ENCODE data around the gene DNAH11. TPM values are rescaled to one million over a fixed set of nuclear protein-coding genes. Genes with fewer than 3 reads are reported as not detected.
"Not testable (repeated sequence)": the region's sequence is repeated elsewhere in the genome, so short reads cannot be mapped to it uniquely, and the experiment has no call there.

DNAH11 gene
- total RNA-seq, 1 experiment from 2014 or later: 1.6 TPM

DNA sequence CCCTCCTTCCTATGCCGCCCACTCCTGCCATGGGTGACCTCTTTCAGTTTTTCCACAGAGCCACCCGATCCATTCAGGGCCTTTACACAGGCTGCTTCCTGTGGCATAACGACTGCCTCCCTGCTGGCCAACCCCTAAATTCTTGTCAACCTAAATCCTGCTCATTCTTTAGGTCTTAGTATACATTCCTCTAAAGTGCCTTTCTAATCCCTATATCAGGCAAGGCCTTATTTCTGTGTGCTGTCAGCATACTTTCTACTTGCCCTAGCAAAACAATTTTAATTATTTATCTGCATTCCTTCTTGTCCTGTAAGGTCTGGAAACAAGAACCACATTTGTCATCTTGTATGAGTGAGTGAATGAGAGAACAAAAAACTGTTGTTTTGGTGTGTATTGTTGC lies 132.4 kb downstream of the DNAH11 start:
- Histone ChIP-seq H3K4me2 (ENCODE audit: low read length) (no peak overlapping the region), H2AFZ (ENCODE audit: low read length) (no peak overlapping the region), H3K4me3 (ENCODE audit: low read length) (no peak overlapping the region), H3F3A (ENCODE audit: low read length, unreplicated experiment) (no peaks in the 10 kb centered on the region), H3K9me2 (replicated peaks; ENCODE audit: low read length) (no peaks in the 10 kb centered on the region), H3K9me3 (ENCODE audit: low read length) (0 out of 2 replicates have a peak, but pooled peaks cover 8% of the 10 kb centered on the region), H3K4me1 (ENCODE audit: insufficient read depth, low read length) (no peaks in the 10 kb centered on the region), H3K79me2 (ENCODE audit: low read length) (no peaks in the 10 kb centered on the region), H3K9ac (ENCODE audit: low read length) (no peak overlapping the region), H3K27me3 (ENCODE audit: low read length) (0 out of 2 replicates have a peak, but pooled peaks cover 3% of the 10 kb centered on the region), H3K27ac (ENCODE audit: low read length) (no peak overlapping the region), H3K36me3 (ENCODE audit: low read depth, low read length) (no peaks in the 10 kb centered on the region), H4K20me1 (ENCODE audit: low read length) (no peaks in the 10 kb centered on the region)
- CTCF ChIA-PET: no interaction called here
- intact Hi-C loops (cut with micrococcal nuclease): no loop called here
- TF ChIP-seq, protein P1, sequence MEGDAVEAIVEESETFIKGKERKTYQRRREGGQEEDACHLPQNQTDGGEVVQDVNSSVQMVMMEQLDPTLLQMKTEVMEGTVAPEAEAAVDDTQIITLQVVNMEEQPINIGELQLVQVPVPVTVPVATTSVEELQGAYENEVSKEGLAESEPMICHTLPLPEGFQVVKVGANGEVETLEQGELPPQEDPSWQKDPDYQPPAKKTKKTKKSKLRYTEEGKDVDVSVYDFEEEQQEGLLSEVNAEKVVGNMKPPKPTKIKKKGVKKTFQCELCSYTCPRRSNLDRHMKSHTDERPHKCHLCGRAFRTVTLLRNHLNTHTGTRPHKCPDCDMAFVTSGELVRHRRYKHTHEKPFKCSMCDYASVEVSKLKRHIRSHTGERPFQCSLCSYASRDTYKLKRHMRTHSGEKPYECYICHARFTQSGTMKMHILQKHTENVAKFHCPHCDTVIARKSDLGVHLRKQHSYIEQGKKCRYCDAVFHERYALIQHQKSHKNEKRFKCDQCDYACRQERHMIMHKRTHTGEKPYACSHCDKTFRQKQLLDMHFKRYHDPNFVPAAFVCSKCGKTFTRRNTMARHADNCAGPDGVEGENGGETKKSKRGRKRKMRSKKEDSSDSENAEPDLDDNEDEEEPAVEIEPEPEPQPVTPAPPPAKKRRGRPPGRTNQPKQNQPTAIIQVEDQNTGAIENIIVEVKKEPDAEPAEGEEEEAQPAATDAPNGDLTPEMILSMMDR (conservative IDR thresholded peaks at IDR 0.05; ENCODE audit: low read depth, low read length): no peak
- TF ChIP-seq EZH2phosphoT487 (IDR thresholded peaks at IDR 0.05; ENCODE audit: borderline replicate concordance, low read length): no peak
- DNase-seq (no peak), ATAC-seq (no peak)
- no TSS peak for BruUV-seq (replicated peaks)
- POLR2A ChIA-PET (ENCODE audit: unreplicated experiment): no interaction called here

DNA sequence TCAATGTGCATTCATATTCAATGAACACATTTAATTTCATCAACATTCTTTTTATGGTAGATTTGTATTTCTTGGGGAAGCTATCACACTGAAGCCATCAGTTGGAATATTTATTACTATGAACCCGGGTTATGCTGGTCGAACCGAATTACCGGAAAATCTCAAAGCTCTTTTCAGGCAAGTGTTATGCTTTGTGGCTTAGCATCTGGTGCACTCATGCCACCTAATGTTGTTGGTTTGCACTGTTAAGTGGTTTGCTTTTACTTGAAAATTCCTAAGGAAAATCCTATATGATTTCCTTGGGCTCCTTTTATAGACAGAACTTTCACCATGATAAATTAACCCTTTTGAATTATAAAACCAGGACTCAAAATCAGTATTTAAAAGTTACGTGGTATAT lies 147.9 kb downstream of the DNAH11 start:
- POLR2A ChIA-PET (ENCODE audit: unreplicated experiment): interaction anchor here (0.6 kb wide), 1 partner anchor 104 kb away, joined by 7 read pairs; no protein-coding TSS in a partner anchor
- ATAC-seq: no peak
- TF ChIP-seq, protein P1 (conservative IDR thresholded peaks at IDR 0.05; ENCODE audit: low read depth, low read length): 0 out of 2 replicates have a peak, but pooled peaks have one; percentile 16
- TF ChIP-seq EZH2phosphoT487 (IDR thresholded peaks at IDR 0.05; ENCODE audit: borderline replicate concordance, low read length): no peak

DNA sequence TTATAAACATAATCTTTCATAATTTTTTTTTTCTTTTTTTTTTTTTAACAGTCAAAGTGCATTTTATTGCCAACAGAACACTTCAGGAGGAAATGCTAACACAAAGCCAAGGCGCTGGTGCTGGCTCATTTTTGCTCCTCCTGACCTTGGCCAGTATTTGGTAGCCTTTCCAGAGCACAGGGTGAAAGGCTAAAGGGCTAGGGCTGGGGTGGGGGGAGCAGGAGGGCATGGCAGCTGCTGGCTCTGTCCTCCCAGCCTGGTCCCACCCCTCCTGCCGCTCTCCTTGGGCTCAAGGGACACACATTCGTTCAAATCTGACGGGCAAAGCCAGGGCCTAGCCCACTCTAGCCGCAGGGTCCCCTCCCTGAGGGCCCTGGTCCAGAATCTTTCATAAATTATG lies 148.3 kb downstream of the DNAH11 start:
- H3F3A ChIP-seq (ENCODE audit: low read length, unreplicated experiment); H3K9me3 ChIP-seq (ENCODE audit: low read length); H3K27ac ChIP-seq (ENCODE audit: low read length); H3K9ac ChIP-seq (ENCODE audit: low read length); H4K20me1 ChIP-seq (ENCODE audit: low read length); H3K79me2 ChIP-seq (ENCODE audit: low read length); BruUV-seq (replicated peaks); H2AFZ ChIP-seq (ENCODE audit: low read length); H3K4me3 ChIP-seq (ENCODE audit: low read length); CTCF ChIA-PET; H3K27me3 ChIP-seq (ENCODE audit: low read length); H3K4me1 ChIP-seq (ENCODE audit: insufficient read depth, low read length); H3K4me2 ChIP-seq (ENCODE audit: low read length); H3K9me2 ChIP-seq (replicated peaks; ENCODE audit: low read length); H3K36me3 ChIP-seq (ENCODE audit: low read depth, low read length); DNase-seq; ATAC-seq: not testable (repeated sequence)
- POLR2A ChIA-PET (ENCODE audit: unreplicated experiment): interaction anchor here (0.6 kb wide), 1 partner anchor 104 kb away, joined by 7 read pairs; no protein-coding TSS in a partner anchor
- intact Hi-C loops (cut with micrococcal nuclease): loop anchor here (10.0 kb wide), 1 partner anchor 166 kb away; no protein-coding TSS in a partner anchor

More for the DNA sequence above, 147.9 kb downstream of the DNAH11 start:
- H3F3A ChIP-seq (ENCODE audit: low read length, unreplicated experiment): no peaks in the 10 kb centered on the region
- H3K9me2 ChIP-seq (replicated peaks; ENCODE audit: low read length): no peaks in the 10 kb centered on the region
- no peak overlapping the region for H3K4me2 ChIP-seq (ENCODE audit: low read length)
- H3K27me3 ChIP-seq (ENCODE audit: low read length): peaks cover 7% of the 10 kb centered on the region; the same call in 1 of the 2 replicates
- CTCF ChIA-PET: no interaction called here
- H3K9ac ChIP-seq (ENCODE audit: low read length): no peak overlapping the region
- no peaks in the 10 kb centered on the region for H3K4me1 ChIP-seq (ENCODE audit: insufficient read depth, low read length)
- H2AFZ ChIP-seq (ENCODE audit: low read length): no peak overlapping the region
- H3K9me3 ChIP-seq (ENCODE audit: low read length): no peaks in the 10 kb centered on the region
- H3K4me3 ChIP-seq (ENCODE audit: low read length): no peak overlapping the region
- H4K20me1 ChIP-seq (ENCODE audit: low read length): no peaks in the 10 kb centered on the region
- H3K79me2 ChIP-seq (ENCODE audit: low read length): no peaks in the 10 kb centered on the region
- no peak overlapping the region for H3K27ac ChIP-seq (ENCODE audit: low read length)
- no TSS peak for BruUV-seq (replicated peaks)
- intact Hi-C loops (cut with micrococcal nuclease): loop anchor here (10.0 kb wide), 1 partner anchor 166 kb away; no protein-coding TSS in a partner anchor
- peak; percentile 7 for DNase-seq
- no peaks in the 10 kb centered on the region for H3K36me3 ChIP-seq (ENCODE audit: low read depth, low read length)

DNA sequence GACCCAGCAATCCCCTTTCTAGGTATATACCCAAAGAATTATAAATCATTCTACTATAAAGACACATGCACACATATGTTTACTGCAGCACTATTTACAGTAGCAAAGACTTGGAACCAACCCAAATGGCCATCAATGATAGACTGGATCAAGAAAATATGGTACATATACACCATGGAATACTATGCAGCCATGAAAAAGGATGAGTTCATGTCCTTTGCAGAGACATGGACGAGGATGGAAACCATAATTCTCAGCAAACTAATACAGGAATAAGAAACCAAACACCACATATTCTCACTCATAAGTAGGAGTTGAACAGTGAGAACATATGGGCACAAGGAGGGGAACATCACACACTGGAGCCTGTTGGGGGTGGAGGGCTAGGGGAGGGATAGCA lies 157.7 kb downstream of the DNAH11 start:
- ATAC-seq; H3K4me3 ChIP-seq (ENCODE audit: low read length); H2AFZ ChIP-seq (ENCODE audit: low read length); H3K9me3 ChIP-seq (ENCODE audit: low read length); H3K27ac ChIP-seq (ENCODE audit: low read length); H4K20me1 ChIP-seq (ENCODE audit: low read length); H3F3A ChIP-seq (ENCODE audit: low read length, unreplicated experiment); H3K4me1 ChIP-seq (ENCODE audit: insufficient read depth, low read length); DNase-seq; CTCF ChIA-PET; H3K36me3 ChIP-seq (ENCODE audit: low read depth, low read length); H3K79me2 ChIP-seq (ENCODE audit: low read length); intact Hi-C loops (cut with micrococcal nuclease); H3K27me3 ChIP-seq (ENCODE audit: low read length); H3K9ac ChIP-seq (ENCODE audit: low read length); H3K9me2 ChIP-seq (replicated peaks; ENCODE audit: low read length); H3K4me2 ChIP-seq (ENCODE audit: low read length); POLR2A ChIA-PET (ENCODE audit: unreplicated experiment); BruUV-seq (replicated peaks): not testable (repeated sequence)

Data from PC-3 (cell line).